GM12892 (cell line): Measurements from ENCODE around the gene FDX2.

ENCODE experiments used
- POLR2A ChIP-seq: IDR thresholded peaks from 2 replicates; pipeline ENCODE4 v1.6.1; 2011; ENCODE audit warnings: low read depth, low read length, control low read depth
- POLR2AphosphoS5 ChIP-seq: IDR thresholded peaks from 2 replicates; pipeline ENCODE4 v1.6.1; 2011; ENCODE audit warnings: low read depth, low read length, control low read depth
- TAF1 ChIP-seq: IDR thresholded peaks from 2 replicates; pipeline ENCODE4 v1.6.1; 2011; ENCODE audit warnings: low read depth, mild to moderate bottlenecking, control low read depth, low read length, borderline replicate concordance

DNA sequence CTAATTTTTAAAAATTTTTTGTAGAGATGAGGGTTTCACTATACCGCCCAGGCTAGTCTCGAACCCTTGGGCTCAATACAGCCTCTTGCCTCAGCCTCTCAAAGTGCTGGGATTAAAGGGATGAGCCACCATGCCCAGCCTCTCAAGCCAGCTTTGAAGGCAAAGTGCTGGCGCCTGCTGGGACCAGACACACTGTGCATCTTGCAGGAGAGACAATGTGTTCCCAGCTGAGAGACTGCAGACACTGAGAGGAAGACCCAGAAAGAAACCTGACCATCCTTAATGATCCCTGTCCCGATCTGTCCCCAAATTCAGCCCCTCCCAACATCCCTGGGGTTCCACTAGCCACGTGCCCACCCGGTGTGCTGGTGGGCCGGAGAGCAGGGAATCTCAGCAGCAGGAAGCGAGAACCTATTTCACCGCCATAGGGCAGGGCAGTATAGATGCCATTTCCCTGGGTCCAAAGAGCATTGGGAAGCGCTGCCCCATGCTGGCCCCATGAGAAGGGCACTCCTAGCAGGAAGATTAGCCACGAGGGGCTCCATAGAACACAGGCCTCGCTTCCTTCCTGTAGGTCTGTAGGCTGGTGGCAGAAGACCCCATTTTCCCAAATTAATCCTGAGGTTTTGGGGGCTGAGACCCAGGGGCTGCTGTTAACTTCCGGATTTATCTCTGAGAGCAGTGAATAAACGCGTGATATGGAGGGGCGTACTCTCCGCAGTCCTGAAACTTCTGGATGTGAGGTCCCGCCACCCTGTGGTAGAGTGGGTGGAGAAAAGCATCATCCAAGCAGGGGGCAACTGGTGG, 16.5 kb upstream of the FDX2 start:
- TF ChIP-seq POLR2AphosphoS5 (no peak), POLR2A (no peak), TAF1 (no peak)
